Muscle layer of colon (tissue), 2 donors: ENCODE measurements around the gene MED9.

Experiments
- H3K27ac ChIP-seq: one replicate; pipeline ENCODE4 v1.7.0; 2013; ENCODE audit warnings: low read depth, mild to moderate bottlenecking, low read length, moderate library complexity
- H3K27me3 ChIP-seq, 2 donors: one replicate each; pipeline ENCODE4 v1.7.0; 2013; ENCODE audit warnings: low read length in 2 of 2, mild to moderate bottlenecking in 2 of 2; ENCODE audit not compliant: insufficient read depth in 2 of 2, control insufficient read depth in 1 of 2
- H3K36me3 ChIP-seq: one replicate; pipeline ENCODE4 v1.7.0; 2013; ENCODE audit warnings: mild to moderate bottlenecking, low read length; ENCODE audit not compliant: insufficient read depth
- H3K4me1 ChIP-seq: one replicate; pipeline ENCODE4 v1.7.0; 2013; ENCODE audit warnings: mild to moderate bottlenecking, low read length; ENCODE audit not compliant: insufficient read depth
- H3K4me3 ChIP-seq, 2 donors: one replicate each; pipeline ENCODE4 v1.7.0; 2013; ENCODE audit warnings: low read length in 2 of 2, low read depth in 1 of 2, mild to moderate bottlenecking in 1 of 2, moderate library complexity in 1 of 2
- H3K9ac ChIP-seq: one replicate; pipeline ENCODE4 v1.7.0; 2013; ENCODE audit warnings: low read length
- H3K9me3 ChIP-seq: one replicate; pipeline ENCODE4 v1.7.0; 2013; ENCODE audit warnings: mild to moderate bottlenecking, low read length
- donor health status: abdominal sarcoma.
- donor health status: Adenocarcinoma of cecum.

MED9 gene

GRCh38 chr17:17498606-17499301 is 22.0 kb downstream of the MED9 start:
- H3K4me3 ChIP-seq: no peak overlapping the region
- H3K27ac ChIP-seq: no peak overlapping the region
- peaks cover 6% of the 10 kb centered on the region for H3K4me1 ChIP-seq
- no peaks in the 10 kb centered on the region for H3K36me3 ChIP-seq
- peaks cover 0 to 10% of the 10 kb centered on the region in 2 donors for H3K27me3 ChIP-seq
- H3K9me3 ChIP-seq: no peaks in the 10 kb centered on the region
- H3K9ac ChIP-seq: no peak overlapping the region

GRCh38 chr17:17499402-17500145 is 22.8 kb downstream of the MED9 start:
- no peak overlapping the region for H3K27ac ChIP-seq
- H3K4me1 ChIP-seq: peaks cover 6% of the 10 kb centered on the region
- H3K9ac ChIP-seq: no peak overlapping the region
- H3K4me3 ChIP-seq: no peak overlapping the region
- no peaks in the 10 kb centered on the region for H3K9me3 ChIP-seq
- peaks cover 0 to 10% of the 10 kb centered on the region in 2 donors for H3K27me3 ChIP-seq
- H3K36me3 ChIP-seq: no peaks in the 10 kb centered on the region

GRCh38 chr17:17500999-17501605 is 24.3 kb downstream of the MED9 start:
- H3K27me3 ChIP-seq: peaks cover 0 to 5% of the 10 kb centered on the region in 2 donors
- no peak overlapping the region for H3K4me3 ChIP-seq
- H3K36me3 ChIP-seq: no peaks in the 10 kb centered on the region
- H3K9me3 ChIP-seq: no peaks in the 10 kb centered on the region
- H3K27ac ChIP-seq: no peak overlapping the region
- no peak overlapping the region for H3K9ac ChIP-seq
- no peaks in the 10 kb centered on the region for H3K4me1 ChIP-seq

DNA sequence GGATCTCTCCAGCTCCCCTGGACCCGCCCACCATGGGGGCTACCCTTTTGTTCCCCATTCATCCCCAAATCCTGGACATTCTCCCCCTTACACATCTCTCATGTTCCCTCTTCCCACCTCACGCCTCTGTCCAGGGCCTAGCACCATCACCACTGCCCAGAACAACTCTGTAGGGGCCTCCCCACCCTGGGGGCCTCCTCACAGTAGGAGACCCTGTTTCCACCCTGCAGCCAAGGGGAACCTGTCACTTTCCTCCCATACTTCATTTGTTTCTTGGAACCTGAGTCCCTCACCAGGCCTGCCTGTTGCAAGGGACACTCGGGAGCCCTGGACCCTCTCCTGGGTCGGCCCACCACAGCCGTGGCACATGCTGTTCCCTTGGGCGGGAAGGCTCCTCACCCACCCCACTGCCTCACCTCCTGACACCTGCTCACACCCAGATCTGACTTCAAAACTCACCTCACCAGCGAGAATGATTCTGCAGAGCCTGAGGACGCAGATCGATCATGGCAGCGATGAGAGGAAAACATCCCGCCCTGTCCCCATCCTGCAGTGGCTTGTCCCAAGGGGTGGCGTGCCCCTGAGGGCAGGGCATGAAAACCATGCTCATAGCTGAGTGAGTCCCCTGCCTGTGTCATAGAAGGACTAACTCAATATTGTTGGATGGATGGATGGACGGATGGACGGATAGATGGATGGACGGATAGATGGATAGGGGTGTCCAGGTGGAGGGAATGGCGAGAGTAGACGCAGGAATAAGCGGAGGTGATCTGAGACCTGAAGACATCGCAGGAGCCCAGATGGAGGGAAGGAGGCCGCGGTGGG is 26.2 kb downstream of the MED9 start:
- H3K27ac ChIP-seq: no peak overlapping the region
- no peaks in the 10 kb centered on the region for H3K27me3 ChIP-seq
- no peaks in the 10 kb centered on the region for H3K4me1 ChIP-seq
- H3K36me3 ChIP-seq: no peaks in the 10 kb centered on the region
- H3K9ac ChIP-seq: no peak overlapping the region
- no peak overlapping the region for H3K4me3 ChIP-seq
- no peaks in the 10 kb centered on the region for H3K9me3 ChIP-seq

GRCh38 chr17:17503566-17504130 is 26.8 kb downstream of the MED9 start:
- no peak overlapping the region for H3K27ac ChIP-seq

DNA sequence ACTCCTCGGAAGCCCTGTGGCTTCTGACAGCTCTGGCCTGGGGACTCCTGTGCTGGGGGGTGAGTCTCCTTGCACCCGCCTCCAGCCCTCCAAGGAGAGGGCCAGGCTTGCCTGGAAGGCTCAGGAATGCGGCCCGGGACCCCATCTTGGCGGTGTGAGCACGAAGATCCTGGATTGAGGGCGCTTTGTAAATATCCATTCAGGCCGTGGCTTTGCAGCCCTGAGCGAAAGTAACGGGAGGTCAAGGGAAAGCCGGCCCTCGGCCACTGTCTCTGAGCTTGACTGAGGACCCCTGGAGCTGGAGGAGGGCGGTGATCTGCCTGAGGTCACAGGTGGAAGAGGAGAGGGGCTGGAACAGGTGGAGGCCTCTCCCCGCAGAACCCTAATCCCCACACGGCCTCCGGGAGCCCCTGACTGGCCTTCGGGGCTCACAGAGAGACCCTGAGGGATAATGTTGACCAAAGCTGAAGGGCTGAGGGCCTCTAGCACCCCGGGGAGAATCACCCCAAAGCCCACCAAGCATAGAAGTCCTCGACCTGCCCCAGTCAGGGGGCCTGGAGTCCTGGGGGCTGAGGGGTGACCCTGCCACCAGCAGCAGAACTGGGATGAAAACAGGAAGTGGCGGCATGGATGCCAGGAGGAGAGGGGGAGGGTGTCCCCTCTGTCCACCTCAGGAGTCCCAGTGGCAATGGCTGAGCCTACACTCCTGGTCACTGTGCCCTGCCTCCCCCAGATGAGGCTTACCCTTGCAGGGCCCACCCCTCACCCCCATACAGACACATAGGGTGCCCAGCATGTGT is 27.7 kb downstream of the MED9 start:
- H3K36me3 ChIP-seq: no peaks in the 10 kb centered on the region
- H3K9ac ChIP-seq: no peak overlapping the region
- no peaks in the 10 kb centered on the region for H3K27me3 ChIP-seq
- H3K4me1 ChIP-seq: no peaks in the 10 kb centered on the region
- no peaks in the 10 kb centered on the region for H3K9me3 ChIP-seq
- no peak overlapping the region for H3K4me3 ChIP-seq
- H3K27ac ChIP-seq: no peak overlapping the region

More at GRCh38 chr17:17503566-17504130, 26.8 kb downstream of the MED9 start:
- Histone ChIP-seq H3K27me3 (no peaks in the 10 kb centered on the region), H3K9me3 (no peaks in the 10 kb centered on the region), H3K4me1 (no peaks in the 10 kb centered on the region), H3K36me3 (no peaks in the 10 kb centered on the region), H3K9ac (no peak overlapping the region), H3K4me3 (no peak overlapping the region)

DNA sequence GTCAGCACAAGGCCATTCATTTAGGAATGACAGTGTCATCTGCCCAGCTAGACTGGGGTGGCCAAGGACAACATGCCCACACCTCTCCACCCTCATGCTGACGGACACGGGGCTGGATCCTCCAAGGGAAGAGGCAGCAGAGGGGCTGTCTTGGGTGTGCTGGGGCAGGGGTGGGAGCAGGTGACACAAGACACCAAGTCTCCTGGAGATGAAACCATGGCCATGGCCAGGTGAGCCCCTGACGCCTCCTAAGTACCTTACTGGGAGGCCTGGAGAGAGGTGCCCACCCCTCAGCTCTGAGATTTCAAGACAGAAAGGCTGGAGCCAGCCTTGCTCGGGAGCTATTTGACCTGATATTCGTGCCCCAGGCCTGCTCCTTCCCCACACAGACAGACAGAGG is 28.4 kb downstream of the MED9 start:
- Histone ChIP-seq H3K4me3 (no peak overlapping the region), H3K27ac (no peak overlapping the region), H3K36me3 (no peaks in the 10 kb centered on the region), H3K4me1 (no peaks in the 10 kb centered on the region), H3K27me3 (no peaks in the 10 kb centered on the region), H3K9me3 (no peaks in the 10 kb centered on the region), H3K9ac (no peak overlapping the region)

GRCh38 chr17:17505610-17506171 is 28.9 kb downstream of the MED9 start:
- H3K27me3 ChIP-seq: no peaks in the 10 kb centered on the region
- H3K4me3 ChIP-seq: no peak overlapping the region
- no peaks in the 10 kb centered on the region for H3K9me3 ChIP-seq
- no peak overlapping the region for H3K27ac ChIP-seq
- no peak overlapping the region for H3K9ac ChIP-seq
- H3K4me1 ChIP-seq: no peaks in the 10 kb centered on the region
- H3K36me3 ChIP-seq: no peaks in the 10 kb centered on the region

- no peak overlapping the region for H3K4me3 ChIP-seq
- H3K27me3 ChIP-seq: no peaks in the 10 kb centered on the region
- no peak overlapping the region for H3K27ac ChIP-seq
- H3K4me1 ChIP-seq: no peaks in the 10 kb centered on the region
- H3K36me3 ChIP-seq: no peaks in the 10 kb centered on the region
- no peaks in the 10 kb centered on the region for H3K9me3 ChIP-seq
- H3K9ac ChIP-seq: no peak overlapping the region
Measured at GRCh38 chr17:17506181-17506741, 29.5 kb downstream of the MED9 start.

GRCh38 chr17:17506893-17507464 is 30.2 kb downstream of the MED9 start:
- no peaks in the 10 kb centered on the region for H3K4me1 ChIP-seq
- H3K4me3 ChIP-seq: no peak overlapping the region
- no peak overlapping the region for H3K27ac ChIP-seq
- no peaks in the 10 kb centered on the region for H3K27me3 ChIP-seq
- no peaks in the 10 kb centered on the region for H3K9me3 ChIP-seq
- no peaks in the 10 kb centered on the region for H3K36me3 ChIP-seq
- H3K9ac ChIP-seq: no peak overlapping the region
